ENCODE results near the gene EGFR.

Gene EGFR

GRCh38 chr7:55148571-55148970, 129.8 kb downstream of the EGFR start:
- no peak overlapping the region for H3K27ac ChIP-seq (ENCODE audit: low read length)
- H3K9ac ChIP-seq (ENCODE audit: low read length): no peak overlapping the region
- H3K27me3 ChIP-seq (ENCODE audit: low read depth, low read length): peaks cover 25% of the 10 kb centered on the region; the same call in 1 of the 2 replicates
- H2AFZ ChIP-seq (ENCODE audit: low read depth, low read length): no peak overlapping the region
- H3K36me3 ChIP-seq (replicated peaks; ENCODE audit: low read depth, low read length): no peaks in the 10 kb centered on the region
- TF ChIP-seq EZH2phosphoT487 (IDR thresholded peaks at IDR 0.05; ENCODE audit: low read depth): no peak
- no peaks in the 10 kb centered on the region for H3K79me2 ChIP-seq (ENCODE audit: low read length)
- H4K20me1 ChIP-seq (ENCODE audit: insufficient read depth, low read length): no peaks in the 10 kb centered on the region
- no peaks in the 10 kb centered on the region for H3K4me1 ChIP-seq (ENCODE audit: low read length)
- H3K4me2 ChIP-seq (ENCODE audit: low read length): no peak overlapping the region
- no peaks in the 10 kb centered on the region for H3K9me3 ChIP-seq (ENCODE audit: insufficient read depth, low read length)
- no peak overlapping the region for H3K4me3 ChIP-seq (ENCODE audit: low read length)

- no peaks in the 10 kb centered on the region for H4K20me1 ChIP-seq (ENCODE audit: insufficient read depth, low read length)
- H3K79me2 ChIP-seq (ENCODE audit: low read length): no peaks in the 10 kb centered on the region
- TF ChIP-seq EZH2phosphoT487 (IDR thresholded peaks at IDR 0.05; ENCODE audit: low read depth) (no peak), CTCF (IDR thresholded peaks at IDR 0.05; ENCODE audit: low read depth, low read length) (no peak)
- H3K4me3 ChIP-seq (ENCODE audit: low read length): no peak overlapping the region
- no peak overlapping the region for H3K4me2 ChIP-seq (ENCODE audit: low read length)
- H3K9me3 ChIP-seq (ENCODE audit: insufficient read depth, low read length): no peaks in the 10 kb centered on the region
- H3K9ac ChIP-seq (ENCODE audit: low read length): no peak overlapping the region
- peaks cover 25% of the 10 kb centered on the region; the same call in 1 of the 2 replicates for H3K27me3 ChIP-seq (ENCODE audit: low read depth, low read length)
- no peaks in the 10 kb centered on the region for H3K4me1 ChIP-seq (ENCODE audit: low read length)
- no peak overlapping the region for H3K27ac ChIP-seq (ENCODE audit: low read length)
- no peak overlapping the region for H2AFZ ChIP-seq (ENCODE audit: low read depth, low read length)
- no peaks in the 10 kb centered on the region for H3K36me3 ChIP-seq (replicated peaks; ENCODE audit: low read depth, low read length)
Measured at GRCh38 chr7:55149001-55149400, 130.2 kb downstream of the EGFR start.

GRCh38 chr7:55150166-55150565, 131.3 kb downstream of the EGFR start:
- Histone ChIP-seq H3K27ac (ENCODE audit: low read length) (no peak overlapping the region), H3K4me2 (ENCODE audit: low read length) (no peak overlapping the region), H4K20me1 (ENCODE audit: insufficient read depth, low read length) (no peaks in the 10 kb centered on the region), H3K9me3 (ENCODE audit: insufficient read depth, low read length) (no peaks in the 10 kb centered on the region), H3K4me3 (ENCODE audit: low read length) (no peak overlapping the region), H3K4me1 (ENCODE audit: low read length) (no peaks in the 10 kb centered on the region), H3K9ac (ENCODE audit: low read length) (no peak overlapping the region), H3K79me2 (ENCODE audit: low read length) (no peaks in the 10 kb centered on the region), H2AFZ (ENCODE audit: low read depth, low read length) (no peak overlapping the region), H3K36me3 (replicated peaks; ENCODE audit: low read depth, low read length) (no peaks in the 10 kb centered on the region), H3K27me3 (ENCODE audit: low read depth, low read length) (peaks cover 25% of the 10 kb centered on the region; the same call in 1 of the 2 replicates)
- TF ChIP-seq EZH2phosphoT487 (IDR thresholded peaks at IDR 0.05; ENCODE audit: low read depth): no peak

GRCh38 chr7:55150709-55151451, 132.1 kb downstream of the EGFR start:
- Histone ChIP-seq H3K36me3 (replicated peaks; ENCODE audit: low read depth, low read length) (no peaks in the 10 kb centered on the region), H2AFZ (ENCODE audit: low read depth, low read length) (no peak overlapping the region), H3K9ac (ENCODE audit: low read length) (no peak overlapping the region), H3K79me2 (ENCODE audit: low read length) (no peaks in the 10 kb centered on the region), H3K4me1 (ENCODE audit: low read length) (no peaks in the 10 kb centered on the region), H3K4me3 (ENCODE audit: low read length) (no peak overlapping the region), H3K27ac (ENCODE audit: low read length) (no peak overlapping the region), H3K27me3 (ENCODE audit: low read depth, low read length) (peaks cover 25% of the 10 kb centered on the region; the same call in 1 of the 2 replicates), H3K4me2 (ENCODE audit: low read length) (no peak overlapping the region), H3K9me3 (ENCODE audit: insufficient read depth, low read length) (no peaks in the 10 kb centered on the region), H4K20me1 (ENCODE audit: insufficient read depth, low read length) (no peaks in the 10 kb centered on the region)
- TF ChIP-seq EZH2phosphoT487 (IDR thresholded peaks at IDR 0.05; ENCODE audit: low read depth) (no peak), CTCF (IDR thresholded peaks at IDR 0.05; ENCODE audit: low read depth, low read length) (no peak)

GRCh38 chr7:55152516-55152915, 133.7 kb downstream of the EGFR start:
- Histone ChIP-seq H3K27ac (ENCODE audit: low read length) (no peak overlapping the region), H4K20me1 (ENCODE audit: insufficient read depth, low read length) (no peaks in the 10 kb centered on the region), H3K9me3 (ENCODE audit: insufficient read depth, low read length) (no peaks in the 10 kb centered on the region), H3K4me2 (ENCODE audit: low read length) (no peak overlapping the region), H3K27me3 (ENCODE audit: low read depth, low read length) (peaks cover 24% of the 10 kb centered on the region; the same call in 1 of the 2 replicates), H3K4me3 (ENCODE audit: low read length) (no peak overlapping the region), H3K4me1 (ENCODE audit: low read length) (no peaks in the 10 kb centered on the region), H2AFZ (ENCODE audit: low read depth, low read length) (no peak overlapping the region), H3K9ac (ENCODE audit: low read length) (no peak overlapping the region), H3K36me3 (replicated peaks; ENCODE audit: low read depth, low read length) (no peaks in the 10 kb centered on the region), H3K79me2 (ENCODE audit: low read length) (no peaks in the 10 kb centered on the region)
- no peak for TF ChIP-seq EZH2phosphoT487 (IDR thresholded peaks at IDR 0.05; ENCODE audit: low read depth)
- no peak for TF ChIP-seq CTCF (IDR thresholded peaks at IDR 0.05; ENCODE audit: low read depth, low read length)
